ENCODE results near the gene NRF1. TPM values are rescaled to one million over a fixed set of nuclear protein-coding genes. Genes with fewer than 3 reads are reported as not detected.
"Not testable (repeated sequence)": the region's sequence is repeated elsewhere in the genome, so short reads cannot be mapped to it uniquely, and the experiment has no call there.

The NRF1 gene
- total RNA-seq, 3 donors from 2014 or later: 13.3 to 21.8 (median 17.4) TPM

GRCh38 chr7:129588268-129588667 is 23.3 kb upstream of the NRF1 start:
- no peaks in the 10 kb centered on the region for H3K4me1 ChIP-seq (ENCODE audit: low read depth)
- DNase-seq (no peak), ATAC-seq (no peak)
- intact Hi-C loops (cut with DNase I, micrococcal nuclease): no loop called here
- H3K4me3 ChIP-seq: no peak overlapping the region
- H3K36me3 ChIP-seq (ENCODE audit: low read depth): no peaks in the 10 kb centered on the region
- H3K9me3 ChIP-seq: peaks cover 42% of the 10 kb centered on the region
- TF ChIP-seq, protein P1, sequence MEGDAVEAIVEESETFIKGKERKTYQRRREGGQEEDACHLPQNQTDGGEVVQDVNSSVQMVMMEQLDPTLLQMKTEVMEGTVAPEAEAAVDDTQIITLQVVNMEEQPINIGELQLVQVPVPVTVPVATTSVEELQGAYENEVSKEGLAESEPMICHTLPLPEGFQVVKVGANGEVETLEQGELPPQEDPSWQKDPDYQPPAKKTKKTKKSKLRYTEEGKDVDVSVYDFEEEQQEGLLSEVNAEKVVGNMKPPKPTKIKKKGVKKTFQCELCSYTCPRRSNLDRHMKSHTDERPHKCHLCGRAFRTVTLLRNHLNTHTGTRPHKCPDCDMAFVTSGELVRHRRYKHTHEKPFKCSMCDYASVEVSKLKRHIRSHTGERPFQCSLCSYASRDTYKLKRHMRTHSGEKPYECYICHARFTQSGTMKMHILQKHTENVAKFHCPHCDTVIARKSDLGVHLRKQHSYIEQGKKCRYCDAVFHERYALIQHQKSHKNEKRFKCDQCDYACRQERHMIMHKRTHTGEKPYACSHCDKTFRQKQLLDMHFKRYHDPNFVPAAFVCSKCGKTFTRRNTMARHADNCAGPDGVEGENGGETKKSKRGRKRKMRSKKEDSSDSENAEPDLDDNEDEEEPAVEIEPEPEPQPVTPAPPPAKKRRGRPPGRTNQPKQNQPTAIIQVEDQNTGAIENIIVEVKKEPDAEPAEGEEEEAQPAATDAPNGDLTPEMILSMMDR (IDR thresholded peaks at IDR 0.05): no peak

DNA sequence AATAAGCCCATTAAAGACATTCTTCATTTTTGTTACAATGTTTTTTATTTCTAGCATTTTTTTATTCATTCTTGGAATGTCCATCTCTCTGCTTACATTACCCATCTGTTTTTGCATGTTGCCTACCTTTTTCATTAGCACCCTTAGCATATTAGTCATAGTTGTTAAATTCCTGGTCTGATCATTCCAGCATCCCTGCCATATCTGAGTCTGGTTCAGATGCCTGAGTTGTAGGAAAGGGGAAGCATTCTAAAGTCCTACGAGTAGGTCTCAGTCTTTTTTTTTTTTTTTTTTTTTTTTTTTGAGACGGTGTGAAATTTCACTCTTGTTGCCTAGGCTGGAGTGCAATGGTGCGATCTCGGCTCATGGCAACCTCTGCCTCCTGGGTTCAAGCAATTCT is 19.7 kb upstream of the NRF1 start:
- TF ChIP-seq, protein P1 (IDR thresholded peaks at IDR 0.05): no peak
- Histone ChIP-seq H3K4me3 (no peak overlapping the region), H3K36me3 (ENCODE audit: low read depth) (no peaks in the 10 kb centered on the region), H3K4me1 (ENCODE audit: low read depth) (no peaks in the 10 kb centered on the region), H3K9me3 (peaks cover 14% of the 10 kb centered on the region)
- intact Hi-C loops (cut with DNase I, micrococcal nuclease): no loop called here
- DNase-seq (no peak), ATAC-seq (no peak)

DNA sequence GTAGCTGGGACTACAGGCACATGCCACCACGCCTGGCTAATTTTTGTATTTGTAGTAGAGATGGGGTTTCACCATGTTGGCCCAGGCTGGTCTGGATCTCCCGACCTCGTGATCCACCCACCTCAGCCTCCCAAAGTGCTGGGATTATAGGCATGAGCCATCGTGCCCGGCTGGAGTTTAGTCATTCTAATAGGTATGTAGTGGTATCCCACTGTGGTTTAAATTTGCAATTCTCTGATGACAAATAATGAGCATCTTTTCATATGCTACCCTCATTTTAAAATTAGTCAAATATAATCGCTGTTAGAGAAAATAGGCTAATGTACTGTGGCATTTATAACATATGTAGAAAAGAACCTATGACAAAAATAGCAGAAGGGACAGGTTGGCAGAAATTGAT is 15.1 kb upstream of the NRF1 start:
- H3K36me3 ChIP-seq (ENCODE audit: low read depth); intact Hi-C loops (cut with DNase I, micrococcal nuclease); DNase-seq; H3K4me1 ChIP-seq (ENCODE audit: low read depth); H3K4me3 ChIP-seq; H3K9me3 ChIP-seq; ATAC-seq: not testable (repeated sequence)

GRCh38 chr7:129597672-129598071 is 13.8 kb upstream of the NRF1 start:
- no peaks in the 10 kb centered on the region for H3K9me3 ChIP-seq
- DNase-seq (no peak), ATAC-seq (no peak)
- intact Hi-C loops (cut with DNase I, micrococcal nuclease): no loop called here
- no peaks in the 10 kb centered on the region for H3K36me3 ChIP-seq (ENCODE audit: low read depth)
- no peaks in the 10 kb centered on the region for H3K4me1 ChIP-seq (ENCODE audit: low read depth)
- no peak overlapping the region for H3K4me3 ChIP-seq
- TF ChIP-seq, protein P1 (IDR thresholded peaks at IDR 0.05): no peak

DNA sequence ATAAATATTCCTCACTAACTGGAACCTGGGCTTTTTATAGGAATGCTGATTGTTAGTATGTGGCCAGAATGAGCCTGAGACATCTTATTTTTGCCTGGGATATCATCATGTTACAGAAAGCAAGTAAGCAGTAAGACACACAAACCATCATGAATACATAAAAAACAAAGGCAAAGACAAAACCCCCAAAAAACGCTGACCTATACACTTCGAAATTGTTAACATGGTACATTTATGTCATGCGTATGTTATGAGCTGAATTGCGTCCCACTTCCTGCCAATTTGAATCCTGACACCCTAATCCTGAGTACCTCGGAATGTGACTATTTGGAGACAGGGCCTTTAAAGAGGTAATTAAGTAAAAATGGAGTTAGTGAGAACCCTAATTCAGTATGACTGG is 12.3 kb upstream of the NRF1 start:
- Histone ChIP-seq H3K4me3 (no peak overlapping the region), H3K4me1 (ENCODE audit: low read depth) (no peaks in the 10 kb centered on the region), H3K36me3 (ENCODE audit: low read depth) (no peaks in the 10 kb centered on the region), H3K9me3 (no peaks in the 10 kb centered on the region)
- DNase-seq (no peak), ATAC-seq (no peak)
- TF ChIP-seq, protein P1 (IDR thresholded peaks at IDR 0.05): no peak
- intact Hi-C loops (cut with DNase I, micrococcal nuclease): no loop called here

- ATAC-seq; intact Hi-C loops (cut with DNase I, micrococcal nuclease); H3K36me3 ChIP-seq (ENCODE audit: low read depth); H3K4me3 ChIP-seq; H3K9me3 ChIP-seq; H3K4me1 ChIP-seq (ENCODE audit: low read depth); DNase-seq: not testable (repeated sequence)
These were observed 7.9 kb upstream of the NRF1 start for GRCh38 chr7:129603594-129603993.

DNA sequence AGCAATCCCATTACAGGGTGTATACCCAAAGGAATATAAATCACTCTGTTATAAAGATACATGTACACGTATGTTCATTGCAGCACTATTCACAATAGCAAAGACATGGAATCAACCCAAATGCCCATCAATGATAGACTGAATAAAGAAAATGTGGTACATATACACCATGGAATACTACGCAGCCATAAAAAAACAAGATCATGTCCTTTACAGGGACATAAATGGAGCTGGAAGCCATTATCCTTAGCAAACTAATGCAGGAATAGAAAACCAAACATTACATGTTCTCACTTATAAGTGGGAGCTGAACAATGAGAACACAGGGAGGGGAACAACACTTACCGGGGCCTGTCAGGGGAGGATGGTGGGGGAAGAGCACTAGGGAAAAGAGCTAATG is 7.5 kb upstream of the NRF1 start:
- ATAC-seq; DNase-seq; H3K4me3 ChIP-seq; H3K36me3 ChIP-seq (ENCODE audit: low read depth); H3K4me1 ChIP-seq (ENCODE audit: low read depth); intact Hi-C loops (cut with DNase I, micrococcal nuclease); H3K9me3 ChIP-seq: not testable (repeated sequence)

Measured in mucosa of descending colon (tissue), 3 donors.